ENCODE measurements around the gene TMEM108.

Gene TMEM108

DNA sequence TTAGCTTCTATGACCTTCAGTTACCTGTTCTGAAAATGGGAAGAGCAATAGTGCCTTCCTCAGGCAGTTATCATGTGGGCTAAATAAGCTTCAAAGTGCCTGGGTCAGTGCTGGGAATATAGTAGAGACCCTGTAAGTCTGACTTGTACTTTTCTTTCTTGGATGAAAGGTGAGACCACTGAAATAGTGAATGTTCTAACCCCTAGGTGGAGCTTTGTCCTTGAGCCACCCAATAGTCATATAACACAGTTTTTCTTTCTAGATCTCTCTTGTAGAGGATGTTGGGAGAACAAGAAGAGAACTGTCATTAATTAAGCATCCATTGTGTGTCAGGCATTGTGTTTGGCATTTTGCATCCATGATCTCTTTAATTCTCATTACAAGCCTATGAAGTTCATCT, 348.7 kb downstream of the TMEM108 start:
- no peak overlapping the region for H3K4me3 ChIP-seq (ENCODE audit: insufficient read depth, low read depth, low read length)
- H3K27ac ChIP-seq (ENCODE audit: insufficient read depth, low read depth, low read length, poor library complexity, severe bottlenecking), result no peak overlapping the region
- H3K36me3 ChIP-seq (ENCODE audit: control insufficient read depth, insufficient read depth, low read length), result no peaks in the 10 kb centered on the region
- H3K4me1 ChIP-seq (ENCODE audit: control insufficient read depth, insufficient read depth, low read length), result peaks cover 6% of the 10 kb centered on the region
- no peaks in the 10 kb centered on the region for H3K27me3 ChIP-seq (ENCODE audit: control insufficient read depth, insufficient read depth, low read length, poor library complexity, severe bottlenecking)
- no peaks in the 10 kb centered on the region for H3K9me3 ChIP-seq (ENCODE audit: control insufficient read depth, low read length)

DNA sequence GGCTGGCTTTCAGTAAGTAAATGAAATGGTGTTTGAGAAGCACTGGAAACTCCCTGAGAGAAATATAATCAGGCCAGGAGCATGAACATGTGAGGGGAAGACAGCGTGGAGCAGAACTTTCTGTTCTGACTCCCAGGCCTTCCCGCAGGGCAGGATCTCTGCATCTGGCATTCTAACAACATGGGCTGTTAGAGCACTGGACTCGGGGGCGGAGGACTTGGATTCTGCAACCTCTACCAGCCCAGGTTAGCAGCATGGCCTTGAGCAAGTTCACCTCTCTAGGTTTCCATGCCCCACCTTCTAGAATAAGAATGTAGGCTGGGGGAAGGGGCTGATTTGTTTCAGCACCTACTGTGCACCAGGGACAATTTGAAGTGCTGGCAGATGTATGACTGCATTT, 349.1 kb downstream of the TMEM108 start:
- Histone ChIP-seq H3K4me1 (ENCODE audit: control insufficient read depth, insufficient read depth, low read length) (peaks cover 6% of the 10 kb centered on the region), H3K27me3 (ENCODE audit: control insufficient read depth, insufficient read depth, low read length, poor library complexity, severe bottlenecking) (no peaks in the 10 kb centered on the region), H3K4me3 (ENCODE audit: insufficient read depth, low read depth, low read length) (no peak overlapping the region), H3K27ac (ENCODE audit: insufficient read depth, low read depth, low read length, poor library complexity, severe bottlenecking) (no peak overlapping the region), H3K36me3 (ENCODE audit: control insufficient read depth, insufficient read depth, low read length) (no peaks in the 10 kb centered on the region), H3K9me3 (ENCODE audit: control insufficient read depth, low read length) (no peaks in the 10 kb centered on the region)
- WGBS, 2 experiments, result 93 to 96% methylated on average over 4 of the region's 4 CpGs

DNA sequence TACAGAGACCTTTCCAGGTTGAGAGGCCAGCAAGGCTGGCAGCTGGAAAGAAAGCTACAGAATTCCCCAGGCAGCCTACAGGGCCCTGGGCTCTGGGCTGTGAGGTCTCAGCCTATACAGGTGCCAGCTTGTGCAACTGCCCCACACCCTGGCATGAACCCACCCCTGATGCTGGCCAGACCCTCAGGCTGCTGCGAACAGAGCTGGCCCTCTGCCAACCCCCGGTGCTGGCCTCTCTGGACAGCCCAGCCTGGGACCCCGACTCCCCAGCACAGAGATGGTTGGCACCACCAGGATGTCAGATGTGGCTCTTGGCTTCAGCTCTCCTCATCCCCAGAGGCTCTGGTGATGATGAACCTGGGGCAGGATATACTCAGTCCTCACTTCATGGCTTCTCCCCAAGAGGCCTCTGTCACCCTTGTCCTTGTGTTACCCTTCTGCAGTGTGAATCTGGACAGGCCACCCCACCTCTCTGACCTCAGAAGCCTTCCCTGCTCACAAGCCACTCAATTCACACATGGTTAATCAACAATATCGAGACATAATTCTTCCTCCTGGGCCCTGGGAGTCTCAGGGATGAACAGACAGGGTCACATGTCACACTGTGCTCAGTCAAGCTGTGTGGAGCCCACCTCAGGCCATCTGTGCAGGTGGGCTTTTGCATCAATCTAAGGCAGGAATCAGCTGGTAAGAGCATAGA, 350.7 kb downstream of the TMEM108 start:
- Histone ChIP-seq H3K9me3 (ENCODE audit: control insufficient read depth, low read length) (no peaks in the 10 kb centered on the region), H3K36me3 (ENCODE audit: control insufficient read depth, insufficient read depth, low read length) (no peaks in the 10 kb centered on the region), H3K27me3 (ENCODE audit: control insufficient read depth, insufficient read depth, low read length, poor library complexity, severe bottlenecking) (no peaks in the 10 kb centered on the region), H3K4me3 (ENCODE audit: insufficient read depth, low read depth, low read length) (no peak overlapping the region), H3K4me1 (ENCODE audit: control insufficient read depth, insufficient read depth, low read length) (peaks cover 6% of the 10 kb centered on the region), H3K27ac (ENCODE audit: insufficient read depth, low read depth, low read length, poor library complexity, severe bottlenecking) (no peak overlapping the region)
- 92 to 94% methylated on average over 4 of the region's 4 CpGs for WGBS, 2 experiments

DNA sequence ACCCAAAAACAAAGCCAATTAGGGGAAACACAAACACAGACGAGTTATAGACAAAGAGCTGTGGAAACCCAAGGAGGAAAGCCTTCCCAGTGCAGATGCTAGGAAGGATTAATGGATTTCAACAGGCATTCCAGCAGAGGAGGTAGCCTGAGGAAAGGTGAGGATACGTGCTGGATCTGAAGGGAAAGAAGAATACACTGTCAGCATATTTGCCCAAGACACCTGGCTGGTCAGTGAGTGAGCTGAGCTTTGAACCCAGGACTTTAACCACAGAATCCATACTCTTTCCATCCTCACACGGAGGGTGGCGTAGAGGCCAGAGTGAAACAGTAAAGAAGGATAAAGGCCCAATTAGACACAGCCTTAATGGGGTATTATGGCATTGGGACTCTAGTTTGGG, 352.5 kb downstream of the TMEM108 start:
- Histone ChIP-seq H3K36me3 (ENCODE audit: control insufficient read depth, insufficient read depth, low read length) (no peaks in the 10 kb centered on the region), H3K27me3 (ENCODE audit: control insufficient read depth, insufficient read depth, low read length, poor library complexity, severe bottlenecking) (no peaks in the 10 kb centered on the region), H3K9me3 (ENCODE audit: control insufficient read depth, low read length) (no peaks in the 10 kb centered on the region), H3K4me3 (ENCODE audit: insufficient read depth, low read depth, low read length) (no peak overlapping the region), H3K27ac (ENCODE audit: insufficient read depth, low read depth, low read length, poor library complexity, severe bottlenecking) (no peak overlapping the region), H3K4me1 (ENCODE audit: control insufficient read depth, insufficient read depth, low read length) (no peaks in the 10 kb centered on the region)
- WGBS, 2 experiments, result 88 to 93% methylated on average over 4 of the region's 4 CpGs

DNA sequence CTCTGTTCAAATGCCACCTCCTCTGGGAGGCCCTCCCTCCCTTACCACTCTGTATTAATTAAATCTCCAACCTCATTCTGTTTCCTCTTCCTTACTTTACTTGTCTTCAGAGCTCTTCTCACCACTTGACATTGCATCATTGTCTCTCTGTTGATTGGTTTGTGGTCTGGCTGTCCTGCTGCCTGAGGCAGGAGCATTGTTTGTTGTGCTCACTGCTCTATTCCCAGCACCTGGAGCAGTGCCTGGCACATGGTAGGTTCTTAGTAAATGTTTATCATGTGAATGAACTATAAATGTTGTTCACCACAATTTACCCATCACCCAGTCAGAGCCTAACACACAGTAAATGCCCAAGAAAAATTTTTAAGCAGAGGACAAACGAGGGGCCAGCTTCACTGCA, 355.0 kb downstream of the TMEM108 start:
- Histone ChIP-seq H3K9me3 (ENCODE audit: control insufficient read depth, low read length) (no peaks in the 10 kb centered on the region), H3K36me3 (ENCODE audit: control insufficient read depth, insufficient read depth, low read length) (no peaks in the 10 kb centered on the region), H3K4me1 (ENCODE audit: control insufficient read depth, insufficient read depth, low read length) (no peaks in the 10 kb centered on the region), H3K27ac (ENCODE audit: insufficient read depth, low read depth, low read length, poor library complexity, severe bottlenecking) (no peak overlapping the region), H3K27me3 (ENCODE audit: control insufficient read depth, insufficient read depth, low read length, poor library complexity, severe bottlenecking) (no peaks in the 10 kb centered on the region), H3K4me3 (ENCODE audit: insufficient read depth, low read depth, low read length) (no peak overlapping the region)
- WGBS, 2 experiments, result 81 to 92% methylated on average over 1 of the region's 1 CpG

DNA sequence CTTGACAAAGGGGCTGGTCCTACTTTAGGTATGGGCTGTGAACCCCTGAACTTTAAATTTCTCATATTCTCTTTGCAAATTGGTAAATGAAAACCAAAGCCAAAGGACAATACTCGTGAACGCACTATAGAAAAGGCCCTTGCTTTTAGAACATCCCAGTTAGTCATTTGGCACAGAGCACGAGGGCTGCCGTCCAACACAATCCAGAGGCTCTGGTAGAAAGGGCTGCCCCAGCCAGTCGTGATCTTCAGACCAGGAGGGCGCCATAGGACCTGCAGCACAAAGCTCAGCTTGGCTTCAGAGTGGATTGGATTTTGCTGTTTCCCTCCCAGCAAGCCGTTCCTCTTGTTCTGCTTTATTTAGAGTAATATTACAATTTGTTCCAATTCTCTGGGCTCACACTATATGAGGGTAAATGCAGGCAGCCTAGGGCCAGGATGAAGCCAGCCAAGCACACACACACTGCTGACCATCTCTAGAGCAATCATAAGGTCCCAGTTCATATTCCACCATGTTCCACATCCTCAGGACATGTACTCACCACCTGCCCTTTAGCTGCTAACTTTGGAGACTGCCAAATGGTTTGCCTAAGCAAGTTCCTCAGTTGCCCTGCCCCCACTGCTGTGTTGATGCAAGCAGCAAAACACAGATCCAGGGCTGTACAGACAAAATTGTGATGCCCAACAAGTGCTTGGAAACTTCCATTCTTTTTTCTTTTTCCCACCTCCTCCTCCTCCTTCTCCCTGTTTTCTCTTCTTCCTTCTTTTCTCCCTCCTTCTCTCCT, 355.7 kb downstream of the TMEM108 start:
- no peak overlapping the region for H3K4me3 ChIP-seq (ENCODE audit: insufficient read depth, low read depth, low read length)
- H3K9me3 ChIP-seq (ENCODE audit: control insufficient read depth, low read length), result no peaks in the 10 kb centered on the region
- no peaks in the 10 kb centered on the region for H3K36me3 ChIP-seq (ENCODE audit: control insufficient read depth, insufficient read depth, low read length)
- no peak overlapping the region for H3K27ac ChIP-seq (ENCODE audit: insufficient read depth, low read depth, low read length, poor library complexity, severe bottlenecking)
- 93 to 95% methylated on average over 6 of the region's 7 CpGs for WGBS, 2 experiments
- no peaks in the 10 kb centered on the region for H3K27me3 ChIP-seq (ENCODE audit: control insufficient read depth, insufficient read depth, low read length, poor library complexity, severe bottlenecking)
- no peaks in the 10 kb centered on the region for H3K4me1 ChIP-seq (ENCODE audit: control insufficient read depth, insufficient read depth, low read length)

DNA sequence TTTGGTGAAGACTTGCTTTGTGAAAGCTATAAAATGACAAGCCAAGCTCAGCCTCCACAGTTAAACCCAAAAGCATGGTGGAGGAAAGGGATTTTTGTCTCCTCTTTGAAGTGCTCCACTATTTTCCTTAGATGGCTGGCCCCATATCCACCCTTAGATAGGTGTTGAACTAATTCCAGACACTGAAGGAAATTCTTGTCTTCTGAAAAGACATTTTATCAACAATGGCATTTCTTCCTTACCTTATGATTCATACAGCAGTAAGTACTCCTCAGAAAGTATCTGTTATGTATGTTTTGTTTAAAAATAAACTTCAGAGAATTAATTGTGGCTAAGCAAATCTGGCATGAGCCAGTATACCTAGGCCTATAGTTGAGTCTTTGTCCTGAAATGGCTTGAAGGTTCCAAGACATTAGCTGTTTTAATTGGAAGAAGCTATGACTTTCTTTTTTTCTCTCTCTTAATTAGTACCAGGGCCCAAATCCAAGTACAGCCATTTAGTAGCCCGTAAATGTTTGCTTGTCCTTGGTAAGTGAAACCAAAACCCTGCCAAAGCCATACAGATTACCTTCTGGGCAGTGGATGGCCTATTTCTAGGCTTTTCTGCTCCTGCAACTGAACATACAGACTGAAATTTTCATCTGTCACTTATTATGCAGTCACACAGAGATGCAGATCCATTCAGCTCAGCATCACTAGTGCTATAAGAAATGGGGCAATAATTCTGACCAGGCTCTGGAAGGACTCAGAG, 356.5 kb downstream of the TMEM108 start:
- Histone ChIP-seq H3K4me1 (ENCODE audit: control insufficient read depth, insufficient read depth, low read length) (no peaks in the 10 kb centered on the region), H3K27ac (ENCODE audit: insufficient read depth, low read depth, low read length, poor library complexity, severe bottlenecking) (no peak overlapping the region), H3K27me3 (ENCODE audit: control insufficient read depth, insufficient read depth, low read length, poor library complexity, severe bottlenecking) (no peaks in the 10 kb centered on the region), H3K9me3 (ENCODE audit: control insufficient read depth, low read length) (no peaks in the 10 kb centered on the region), H3K4me3 (ENCODE audit: insufficient read depth, low read depth, low read length) (no peak overlapping the region), H3K36me3 (ENCODE audit: control insufficient read depth, insufficient read depth, low read length) (no peaks in the 10 kb centered on the region)
- 97 to 98% methylated on average over 1 of the region's 1 CpG for WGBS, 2 experiments

DNA sequence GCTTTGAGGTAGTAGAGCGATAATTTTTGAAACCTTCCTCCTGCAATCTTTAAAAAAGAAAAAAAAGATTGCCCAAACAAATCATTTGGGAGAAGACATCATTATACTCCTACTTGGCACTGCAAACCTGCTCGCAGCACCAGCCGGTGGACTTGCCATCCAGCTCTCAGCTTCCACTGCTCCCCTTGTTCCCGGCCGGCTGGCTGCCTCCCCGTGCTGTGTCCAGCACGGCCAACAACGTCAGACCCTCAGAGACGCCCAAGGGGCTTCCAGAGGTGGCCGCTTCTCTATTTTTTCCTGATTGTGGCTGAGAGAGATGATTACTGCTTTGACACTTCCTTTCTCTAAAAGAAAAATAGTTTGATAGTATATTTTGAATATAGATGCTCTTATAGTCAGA, 358.7 kb downstream of the TMEM108 start:
- Histone ChIP-seq H3K36me3 (ENCODE audit: control insufficient read depth, insufficient read depth, low read length) (no peaks in the 10 kb centered on the region), H3K4me3 (ENCODE audit: insufficient read depth, low read depth, low read length) (no peak overlapping the region), H3K9me3 (ENCODE audit: control insufficient read depth, low read length) (no peaks in the 10 kb centered on the region), H3K27ac (ENCODE audit: insufficient read depth, low read depth, low read length, poor library complexity, severe bottlenecking) (no peak overlapping the region), H3K27me3 (ENCODE audit: control insufficient read depth, insufficient read depth, low read length, poor library complexity, severe bottlenecking) (no peaks in the 10 kb centered on the region), H3K4me1 (ENCODE audit: control insufficient read depth, insufficient read depth, low read length) (peaks cover 4% of the 10 kb centered on the region)
- WGBS, 2 experiments, result 92 to 94% methylated on average over 10 of the region's 10 CpGs

DNA sequence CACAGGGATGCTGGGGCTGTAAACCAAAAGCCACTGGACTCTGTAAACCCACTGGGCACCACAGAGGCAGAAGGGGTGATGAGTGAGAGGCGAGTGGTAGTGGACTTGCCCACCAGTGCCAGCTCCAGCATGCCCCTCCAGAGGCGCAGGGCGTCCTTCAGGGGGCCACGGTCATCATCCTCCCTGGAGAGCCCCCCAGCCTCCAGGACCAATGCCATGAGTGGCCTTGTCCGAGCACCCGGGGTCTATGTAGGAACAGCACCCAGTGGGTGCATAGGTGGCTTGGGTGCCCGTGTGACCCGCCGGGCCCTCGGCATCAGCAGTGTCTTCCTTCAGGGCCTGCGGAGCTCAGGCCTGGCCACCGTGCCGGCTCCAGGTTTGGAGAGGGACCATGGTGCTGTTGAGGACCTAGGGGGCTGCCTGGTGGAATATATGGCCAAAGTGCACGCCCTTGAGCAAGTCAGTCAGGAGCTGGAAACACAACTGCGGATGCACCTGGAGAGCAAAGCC, 361.9 kb downstream of the TMEM108 start, which contains the start of gene BFSP2:
Gene BFSP2 (plus strand): TSS at position 51 of the 510 bp plus-strand sequence. CDS start 28 bp downstream, at position 79.
- 94 to 96% methylated on average over 15 of the region's 15 CpGs for WGBS, 2 experiments
- no peaks in the 10 kb centered on the region for H3K27me3 ChIP-seq (ENCODE audit: control insufficient read depth, insufficient read depth, low read length, poor library complexity, severe bottlenecking)

More for the DNA sequence above, 361.9 kb downstream of the TMEM108 start, which contains the start of gene BFSP2:
- Histone ChIP-seq H3K4me1 (ENCODE audit: control insufficient read depth, insufficient read depth, low read length) (peaks cover 12% of the 10 kb centered on the region), H3K27ac (ENCODE audit: insufficient read depth, low read depth, low read length, poor library complexity, severe bottlenecking) (no peak within 1 kb of the TSS), H3K9me3 (ENCODE audit: control insufficient read depth, low read length) (no peaks in the 10 kb centered on the region), H3K36me3 (ENCODE audit: control insufficient read depth, insufficient read depth, low read length) (no peaks in the 10 kb centered on the region), H3K4me3 (ENCODE audit: insufficient read depth, low read depth, low read length) (no peak within 1 kb of the TSS)

Data from ectodermal cell (in vitro differentiated cells).